Measurements from ENCODE around the gene PRR16. TPM values are rescaled to one million over a fixed set of nuclear protein-coding genes. Genes with fewer than 3 reads are reported as not detected.
"Not testable (repeated sequence)": the region's sequence is repeated elsewhere in the genome, so short reads cannot be mapped to it uniquely, and the experiment has no call there.

The PRR16 gene
- total RNA-seq: 16.1 and 17.3 TPM in 2 replicates
- 15.3 and 19.1 TPM in 2 replicates for polyA plus RNA-seq

DNA sequence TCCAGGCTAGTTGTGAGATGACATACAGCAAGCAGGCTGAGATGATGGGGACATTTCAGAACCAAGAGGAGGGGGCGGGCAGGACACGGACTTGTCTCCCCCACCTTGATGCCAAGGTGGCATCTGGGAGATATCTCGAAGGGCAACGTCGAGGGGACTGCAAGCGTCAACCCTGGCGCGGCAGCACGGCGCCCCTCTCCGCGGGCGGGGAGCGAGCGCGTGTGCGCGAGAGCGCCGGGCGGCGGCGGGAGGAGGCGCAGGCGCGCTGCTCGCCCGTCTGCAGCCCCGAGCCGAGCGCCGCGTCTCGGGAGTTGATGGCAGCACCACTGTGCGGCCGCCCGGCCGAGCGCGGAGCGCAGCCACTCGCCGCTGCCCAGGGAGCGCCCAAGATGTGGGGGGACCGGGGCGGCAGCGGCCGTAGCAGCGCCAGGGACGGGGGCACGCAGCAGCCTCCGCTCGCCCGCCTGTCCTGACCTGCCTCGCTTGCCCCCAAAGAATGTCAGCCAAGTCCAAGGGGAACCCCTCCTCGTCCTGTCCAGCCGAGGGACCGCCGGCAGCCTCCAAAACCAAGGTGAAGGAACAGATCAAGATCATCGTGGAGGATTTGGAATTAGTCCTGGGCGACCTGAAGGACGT, at the start of gene PRR16:
PRR16 (plus strand) TSS at position 310 of the 636 bp plus-strand sequence.
- no peaks in the 10 kb centered on the region for H3K36me3 ChIP-seq (replicated peaks; ENCODE audit: insufficient read depth, low read depth)
- peak; percentile 85 for DNase-seq (ENCODE audit: low spot score)
- no peaks in the 10 kb centered on the region for H3K9me2 ChIP-seq (replicated peaks; ENCODE audit: insufficient read depth)
- peaks cover 11% of the 10 kb centered on the region for H3K79me2 ChIP-seq
- peak within 1 kb of the TSS; percentile 58 for H2AFZ ChIP-seq
- H4K20me1 ChIP-seq (ENCODE audit: insufficient read depth, poor library complexity, severe bottlenecking): no peaks in the 10 kb centered on the region
- peaks cover 37% of the 10 kb centered on the region for H3K27me3 ChIP-seq
- peak within 1 kb of the TSS; percentile 90 for H3K27ac ChIP-seq
- no peaks in the 10 kb centered on the region for H3K9me3 ChIP-seq (ENCODE audit: low read depth)
- WGBS (ENCODE audit: low lambda C conversion rate, missing lambda C conversion rate): under 1% methylated on average over 52 of the region's 62 CpGs
- H3K4me2 ChIP-seq: peak within 1 kb of the TSS; percentile 87
- H3K4me3 ChIP-seq: peak within 1 kb of the TSS; percentile 80
- H3K4me1 ChIP-seq (ENCODE audit: insufficient read depth): peaks cover 8% of the 10 kb centered on the region
- peak; percentile 13 for TF ChIP-seq CTCF (IDR thresholded peaks at IDR 0.05; ENCODE audit: poor library complexity)
- no peak for TF ChIP-seq EZH2 (IDR thresholded peaks at IDR 0.05; ENCODE audit: borderline replicate concordance)

DNA sequence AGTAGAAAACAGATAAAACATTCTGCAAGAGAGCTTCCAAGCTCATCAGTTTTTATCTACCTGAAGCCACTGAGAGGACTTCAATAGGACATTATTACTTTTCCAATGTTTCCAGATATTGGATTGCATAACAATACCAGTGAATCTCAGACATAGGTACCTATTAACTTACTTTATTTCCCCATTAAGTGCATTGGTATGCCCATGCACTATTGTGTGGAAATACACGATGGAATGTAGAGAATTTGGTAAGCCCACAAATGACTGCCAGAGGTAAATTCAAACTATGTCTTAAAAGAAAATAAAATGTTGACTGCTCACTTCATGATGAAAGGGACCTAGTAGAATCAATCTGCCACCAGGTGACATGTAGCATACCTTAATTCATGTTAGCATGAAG, 48.1 kb upstream of the PRR16 start:
- Histone ChIP-seq H3K27me3 (no peaks in the 10 kb centered on the region), H3K79me2 (no peaks in the 10 kb centered on the region), H3K9me3 (ENCODE audit: low read depth) (no peaks in the 10 kb centered on the region), H3K9me2 (replicated peaks; ENCODE audit: insufficient read depth) (no peaks in the 10 kb centered on the region), H3K36me3 (replicated peaks; ENCODE audit: insufficient read depth, low read depth) (no peaks in the 10 kb centered on the region), H3K4me2 (no peak overlapping the region), H4K20me1 (ENCODE audit: insufficient read depth, poor library complexity, severe bottlenecking) (no peaks in the 10 kb centered on the region), H3K4me3 (no peak overlapping the region), H2AFZ (no peak overlapping the region), H3K4me1 (ENCODE audit: insufficient read depth) (no peaks in the 10 kb centered on the region), H3K27ac (no peak overlapping the region)
- WGBS (ENCODE audit: low lambda C conversion rate, missing lambda C conversion rate): 88% methylated on average over 1 of the region's 1 CpG
- TF ChIP-seq EZH2 (IDR thresholded peaks at IDR 0.05; ENCODE audit: borderline replicate concordance): no peak
- no peak for TF ChIP-seq CTCF (IDR thresholded peaks at IDR 0.05; ENCODE audit: poor library complexity)
- TF ChIP-seq EZH2phosphoT487 (IDR thresholded peaks at IDR 0.05; ENCODE audit: low read depth, severe bottlenecking, unreplicated experiment): no peak
- no peak for DNase-seq (ENCODE audit: low spot score)

- H3K4me1 ChIP-seq (ENCODE audit: insufficient read depth): no peaks in the 10 kb centered on the region
- no peaks in the 10 kb centered on the region for H3K27me3 ChIP-seq
- whole genome bisulfite sequencing (ENCODE audit: low lambda C conversion rate, missing lambda C conversion rate): 83% methylated on average over 3 of the region's 3 CpGs
- H3K9me2 ChIP-seq (replicated peaks; ENCODE audit: insufficient read depth): no peaks in the 10 kb centered on the region
- no peak for TF ChIP-seq EZH2phosphoT487 (IDR thresholded peaks at IDR 0.05; ENCODE audit: low read depth, severe bottlenecking, unreplicated experiment)
- no peak for TF ChIP-seq EZH2 (IDR thresholded peaks at IDR 0.05; ENCODE audit: borderline replicate concordance)
- no peak for TF ChIP-seq CTCF (IDR thresholded peaks at IDR 0.05; ENCODE audit: poor library complexity)
- H3K79me2 ChIP-seq: no peaks in the 10 kb centered on the region
- H3K4me2 ChIP-seq: no peak overlapping the region
- H4K20me1 ChIP-seq (ENCODE audit: insufficient read depth, poor library complexity, severe bottlenecking): no peaks in the 10 kb centered on the region
- DNase-seq (ENCODE audit: low spot score): no peak
- no peak overlapping the region for H3K4me3 ChIP-seq
- H2AFZ ChIP-seq: no peak overlapping the region
- no peaks in the 10 kb centered on the region for H3K9me3 ChIP-seq (ENCODE audit: low read depth)
- H3K27ac ChIP-seq: no peak overlapping the region
- no peaks in the 10 kb centered on the region for H3K36me3 ChIP-seq (replicated peaks; ENCODE audit: insufficient read depth, low read depth)
These were observed 45.0 kb upstream of the PRR16 start for GRCh38 chr5:120419127-120419526.

GRCh38 chr5:120426633-120427275, 37.3 kb upstream of the PRR16 start:
- H4K20me1 ChIP-seq (ENCODE audit: insufficient read depth, poor library complexity, severe bottlenecking); H3K4me1 ChIP-seq (ENCODE audit: insufficient read depth); H3K9me3 ChIP-seq (ENCODE audit: low read depth); H3K27ac ChIP-seq; H3K79me2 ChIP-seq; H3K9me2 ChIP-seq (replicated peaks; ENCODE audit: insufficient read depth); DNase-seq (ENCODE audit: low spot score); H3K4me2 ChIP-seq; H2AFZ ChIP-seq; H3K4me3 ChIP-seq; H3K36me3 ChIP-seq (replicated peaks; ENCODE audit: insufficient read depth, low read depth); H3K27me3 ChIP-seq: not testable (repeated sequence)
- WGBS (ENCODE audit: low lambda C conversion rate, missing lambda C conversion rate): 92% methylated on average over 25 of the region's 25 CpGs
